ENCODE results near the gene COL5A1. TPM values are rescaled to one million over a fixed set of nuclear protein-coding genes. Genes with fewer than 3 reads are reported as not detected.
"Not testable (repeated sequence)": the region's sequence is repeated elsewhere in the genome, so short reads cannot be mapped to it uniquely, and the experiment has no call there.

COL5A1 gene
- total RNA-seq, 1 donor from 2014 or later: 18.7 TPM

DNA sequence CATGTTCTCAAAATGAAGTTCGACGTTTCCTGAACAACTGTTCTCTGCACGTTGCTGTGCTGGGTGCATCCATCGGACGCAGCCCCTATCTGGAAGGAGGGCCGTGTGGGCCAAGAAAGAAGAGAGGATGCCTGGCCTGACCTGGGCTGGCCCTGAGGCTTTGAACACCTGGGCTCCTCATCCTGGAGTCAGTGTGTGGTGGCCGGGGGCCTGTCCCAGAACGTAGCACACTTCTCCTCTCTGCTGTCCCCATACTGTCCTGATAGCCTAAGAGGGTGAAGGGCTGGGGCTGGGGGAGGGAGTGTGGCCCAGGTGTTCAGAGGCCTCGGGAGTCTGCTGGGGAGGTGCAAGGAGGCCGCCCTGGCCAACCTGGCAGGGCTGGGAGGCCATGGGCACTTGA, 21.5 kb downstream of the COL5A1 start:
- DNase-seq (ENCODE audit: missing footprints) (no peak), ATAC-seq (no peak)
- intact Hi-C loops (cut with DNase I): no loop called here

- DNase-seq (ENCODE audit: missing footprints): no peak
- intact Hi-C loops (cut with DNase I): no loop called here
- ATAC-seq: no peak
These were observed 22.3 kb downstream of the COL5A1 start for GRCh38 chr9:134663753-134664415.

DNA sequence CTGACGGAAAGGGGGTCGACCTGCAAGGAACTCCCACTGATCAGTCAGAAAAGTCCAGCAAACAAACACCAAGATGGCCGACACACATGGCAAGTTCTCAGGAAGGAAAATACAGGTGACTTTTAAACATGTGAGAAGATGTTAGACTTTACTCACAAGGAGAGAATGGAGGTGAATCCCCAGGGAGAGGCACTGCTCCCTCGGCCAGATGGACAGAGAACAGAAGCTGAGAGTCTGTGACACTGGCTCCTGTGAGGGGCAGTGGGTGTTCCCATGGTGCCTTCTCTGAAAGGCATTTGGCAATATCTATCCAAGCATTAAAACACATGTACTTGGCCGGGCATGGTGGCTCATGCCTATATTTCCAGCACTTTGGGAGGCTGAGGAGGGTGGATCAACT, 22.8 kb downstream of the COL5A1 start:
- ATAC-seq (no peak), DNase-seq (ENCODE audit: missing footprints) (no peak)
- intact Hi-C loops (cut with DNase I): no loop called here

DNA sequence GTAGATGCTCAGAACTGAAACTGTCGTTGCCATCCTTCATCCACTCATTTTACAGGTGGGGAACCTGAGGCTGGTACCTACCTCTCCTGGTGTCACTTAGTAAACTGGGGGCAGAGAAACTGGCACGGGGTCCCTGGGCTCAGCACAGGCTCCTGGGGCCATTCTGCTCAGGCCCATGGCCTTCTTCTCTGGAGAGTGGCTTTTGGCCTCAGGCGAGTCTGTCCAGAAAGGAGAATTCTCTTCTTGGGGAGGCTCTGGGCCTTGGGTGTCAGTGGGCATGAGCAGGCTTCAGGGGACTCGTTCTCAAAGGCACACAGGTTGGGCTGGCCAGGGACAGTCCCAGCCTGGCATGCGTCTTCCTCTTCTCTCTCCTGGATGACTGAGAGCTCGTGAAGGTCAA, 24.6 kb downstream of the COL5A1 start:
- DNase-seq (ENCODE audit: missing footprints) (no peak), ATAC-seq (no peak)
- intact Hi-C loops (cut with DNase I): no loop called here

GRCh38 chr9:134666831-134667230, 25.2 kb downstream of the COL5A1 start:
- DNase-seq (ENCODE audit: missing footprints): no peak
- intact Hi-C loops (cut with DNase I): no loop called here
- ATAC-seq: no peak

- ATAC-seq; DNase-seq (ENCODE audit: missing footprints); intact Hi-C loops (cut with DNase I): not testable (repeated sequence)
These were observed 27.4 kb downstream of the COL5A1 start for GRCh38 chr9:134668977-134669376.

GRCh38 chr9:134669399-134669955, 27.9 kb downstream of the COL5A1 start:
- intact Hi-C loops (cut with DNase I): no loop called here
- no peak for ATAC-seq
- no peak for DNase-seq (ENCODE audit: missing footprints)

- intact Hi-C loops (cut with DNase I): no loop called here
- ATAC-seq (no peak), DNase-seq (ENCODE audit: missing footprints) (no peak)
These were observed 28.5 kb downstream of the COL5A1 start for GRCh38 chr9:134670042-134670525.

DNA sequence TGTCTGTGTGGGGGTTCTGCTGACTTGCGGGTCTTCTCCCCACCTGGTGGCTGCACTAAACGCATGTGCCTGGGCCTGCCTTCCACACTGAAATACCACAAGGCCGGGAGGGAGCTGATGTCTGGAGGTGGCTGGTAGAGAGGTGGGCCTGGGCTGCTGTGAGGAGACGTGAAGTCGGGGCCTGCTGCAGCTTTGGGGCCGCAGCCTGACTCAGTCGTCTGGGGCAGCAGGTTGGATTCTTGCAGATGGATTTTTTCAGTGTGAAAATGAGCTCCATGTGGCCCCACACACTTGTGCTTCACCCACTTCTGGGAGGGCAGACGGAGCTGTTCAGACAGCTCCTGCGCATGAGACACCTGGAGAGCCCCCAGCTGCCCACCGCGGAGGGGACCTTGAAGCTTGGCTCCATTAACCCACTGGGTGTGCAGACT, 29.3 kb downstream of the COL5A1 start:
- ATAC-seq: peak; percentile 26
- intact Hi-C loops (cut with DNase I): no loop called here
- no peak for DNase-seq (ENCODE audit: missing footprints)

DNA sequence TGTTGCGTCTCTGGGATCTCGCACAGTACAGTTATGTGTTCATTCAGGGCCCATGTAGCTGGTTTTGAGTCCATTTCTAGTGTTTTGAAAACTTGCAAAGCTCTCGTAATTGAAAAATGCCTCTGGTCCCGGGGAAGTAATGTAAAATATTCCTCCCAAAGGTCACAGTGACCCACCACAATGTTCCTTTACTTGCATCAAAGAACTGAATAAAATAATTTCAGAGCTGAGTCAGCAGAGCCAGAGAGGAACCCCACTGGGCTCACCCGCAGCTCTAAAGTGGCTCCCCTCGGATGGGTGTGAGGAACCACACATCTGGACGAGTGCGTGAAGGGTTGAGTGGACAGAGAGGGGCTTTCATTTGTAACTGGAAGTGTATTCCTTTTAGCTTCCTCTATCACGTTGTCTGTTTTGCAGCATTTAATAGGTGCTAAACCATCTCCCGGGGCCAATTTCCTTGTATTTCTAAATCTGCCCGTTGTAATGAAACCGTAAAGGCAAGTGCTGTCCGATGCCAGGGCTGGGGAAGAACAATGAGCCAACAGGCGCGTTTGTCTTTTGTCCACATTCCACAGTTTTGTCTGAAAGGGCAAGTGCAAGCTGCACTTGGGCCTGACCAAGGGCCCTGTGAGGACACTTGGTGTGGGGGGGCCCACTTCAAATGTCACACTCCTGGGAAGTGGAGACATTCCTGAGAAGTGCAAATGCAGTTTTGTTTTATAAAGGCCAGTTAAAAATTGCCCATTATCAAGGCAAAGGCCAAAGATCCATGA, 29.9 kb downstream of the COL5A1 start:
- ATAC-seq (no peak), DNase-seq (ENCODE audit: missing footprints) (no peak)
- intact Hi-C loops (cut with DNase I): no loop called here

DNA sequence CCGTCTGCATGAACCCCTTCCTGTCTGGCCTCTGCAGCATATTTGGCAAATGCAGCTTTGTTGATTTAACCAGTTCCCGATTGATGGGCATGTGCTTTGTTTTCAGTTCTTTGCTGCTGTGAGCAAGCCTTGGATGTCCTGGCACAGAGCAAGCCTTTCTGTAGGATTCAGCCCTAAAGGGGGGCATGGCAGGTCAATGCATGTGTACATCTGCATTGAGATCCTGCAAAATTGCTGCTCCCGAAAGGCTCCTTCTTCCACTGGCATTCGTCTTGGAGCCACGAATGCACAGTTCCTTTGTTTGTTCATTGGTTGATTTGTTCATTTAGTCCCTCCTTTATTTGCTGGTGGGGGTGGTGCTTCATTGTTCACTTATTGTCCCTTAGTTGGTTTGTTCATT, 34.8 kb downstream of the COL5A1 start:
- DNase-seq (ENCODE audit: missing footprints) (no peak), ATAC-seq (no peak)
- intact Hi-C loops (cut with DNase I): no loop called here

- no peak for ATAC-seq
- no peak for DNase-seq (ENCODE audit: missing footprints)
These were observed 35.3 kb downstream of the COL5A1 start for GRCh38 chr9:134676886-134677285.

DNA sequence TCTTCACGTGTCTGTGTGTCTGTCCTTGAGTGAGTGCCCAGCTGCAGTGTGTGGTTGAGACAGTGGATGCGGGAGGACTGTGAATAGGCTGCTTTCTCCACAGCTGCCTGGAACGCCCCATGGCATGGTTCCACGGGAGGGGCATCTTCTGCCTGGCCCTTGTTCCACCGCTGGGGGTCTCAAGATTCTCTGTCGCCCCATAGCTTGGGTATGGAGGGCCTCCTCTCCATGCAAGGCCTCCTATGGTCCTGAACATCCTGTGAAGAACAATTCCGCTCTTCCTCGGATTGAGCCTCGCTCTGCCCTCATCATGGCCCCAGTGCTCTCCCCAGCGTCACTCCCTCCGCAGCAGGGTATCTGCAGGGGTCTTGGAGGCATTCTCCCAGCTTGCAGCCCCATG, 36.1 kb downstream of the COL5A1 start:
- DNase-seq (ENCODE audit: missing footprints) (no peak), ATAC-seq (no peak)
- intact Hi-C loops (cut with DNase I): no loop called here

More at GRCh38 chr9:134676886-134677285, 35.3 kb downstream of the COL5A1 start:
- intact Hi-C loops (cut with DNase I): no loop called here

GRCh38 chr9:134678206-134678605, 36.6 kb downstream of the COL5A1 start:
- intact Hi-C loops (cut with DNase I): no loop called here
- peak; percentile 60 for DNase-seq (ENCODE audit: missing footprints)

GRCh38 chr9:134678666-134679443, 37.3 kb downstream of the COL5A1 start:
- no peak for ATAC-seq
- DNase-seq (ENCODE audit: missing footprints): peak; percentile 42
- intact Hi-C loops (cut with DNase I): no loop called here

More at GRCh38 chr9:134678206-134678605, 36.6 kb downstream of the COL5A1 start:
- ATAC-seq: no peak

DNA sequence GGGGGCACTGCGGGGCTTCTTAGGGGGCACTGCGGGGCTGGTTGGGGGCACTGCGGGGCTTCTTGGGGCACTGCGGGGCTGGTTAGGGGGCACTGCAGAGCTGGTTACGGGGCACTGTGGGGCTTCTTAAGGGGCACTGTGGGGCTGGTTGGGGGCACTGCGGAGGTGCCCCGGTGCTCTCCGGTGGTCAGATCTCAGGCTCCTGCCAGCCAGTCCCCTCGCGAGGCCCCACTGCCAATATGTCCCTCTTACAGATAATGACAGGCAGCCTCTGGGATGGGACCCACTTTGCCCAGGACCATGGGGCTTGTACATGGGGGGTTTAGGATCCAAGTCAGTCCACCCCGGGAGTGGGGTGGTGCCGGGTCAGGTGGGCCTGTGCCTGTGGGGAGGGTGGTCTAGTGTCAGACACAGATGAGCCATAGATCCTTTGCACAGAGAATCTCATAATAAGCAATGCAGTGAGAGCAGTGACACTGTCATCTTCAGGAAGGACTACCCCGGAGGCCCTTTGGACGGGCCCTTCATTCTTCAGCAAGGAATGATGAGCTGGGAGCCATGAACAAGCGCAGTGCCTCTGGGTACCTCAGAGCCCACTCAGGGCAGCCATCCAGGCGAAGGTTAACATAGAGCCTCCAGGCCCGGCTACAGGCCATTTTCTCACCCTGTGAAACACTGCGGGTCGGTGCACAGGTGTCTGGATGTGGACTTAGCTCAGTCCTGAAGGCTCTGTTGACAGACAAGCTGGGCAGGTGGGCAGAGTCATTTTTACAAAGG, 38.2 kb downstream of the COL5A1 start:
- intact Hi-C loops (cut with DNase I): no loop called here
- DNase-seq (ENCODE audit: missing footprints): no peak
- no peak for ATAC-seq

- ATAC-seq (no peak), DNase-seq (ENCODE audit: missing footprints) (peak; percentile 53)
- intact Hi-C loops (cut with DNase I): no loop called here
These were observed 38.9 kb downstream of the COL5A1 start for GRCh38 chr9:134680393-134681060.
